Activated CD8-positive, alpha-beta memory T cell treated with anti-CD3 and anti-CD28 coated beads for 4 hours (primary cell): Measurements from ENCODE around the gene ADAM23.
"Not testable (repeated sequence)": the region's sequence is repeated elsewhere in the genome, so short reads cannot be mapped to it uniquely, and the experiment has no call there.

ENCODE experiments used
- DNase-seq, 2 donors: peaks; one replicate each; pipeline ENCODE4 v3.0.0-alpha.2; 2020; ENCODE audit warnings: low read depth in 2 of 2

Gene ADAM23

GRCh38 chr2:206442833-206443734 is at the start of gene ADAM23:
TSS of gene ADAM23 (plus strand) at chr2:206443532. CDS start at chr2:206443867, 335 bp downstream.
- no peak for DNase-seq

- no peak for DNase-seq
These were observed 47.1 kb upstream of the ADAM23 start for GRCh38 chr2:206396211-206396610.

GRCh38 chr2:206402956-206403569 is 40.3 kb upstream of the ADAM23 start:
- not testable (repeated sequence) for DNase-seq

- DNase-seq: no peak
These were observed 34.7 kb upstream of the ADAM23 start for GRCh38 chr2:206408323-206409320.

- DNase-seq: no peak
These were observed 32.6 kb upstream of the ADAM23 start for GRCh38 chr2:206410714-206411113.

- no peak for DNase-seq
These were observed 27.6 kb upstream of the ADAM23 start for GRCh38 chr2:206415618-206416243.

GRCh38 chr2:206418968-206419367 is 24.4 kb upstream of the ADAM23 start:
- DNase-seq: no peak

GRCh38 chr2:206420721-206421120 is 22.6 kb upstream of the ADAM23 start:
- DNase-seq: no peak

GRCh38 chr2:206422493-206422892 is 20.8 kb upstream of the ADAM23 start:
- no peak for DNase-seq

GRCh38 chr2:206423147-206423546 is 20.2 kb upstream of the ADAM23 start:
- no peak for DNase-seq

- no peak for DNase-seq
These were observed 19.2 kb upstream of the ADAM23 start for GRCh38 chr2:206424134-206424533.

- no peak for DNase-seq
These were observed 14.5 kb upstream of the ADAM23 start for GRCh38 chr2:206428783-206429182.

- DNase-seq: no peak
These were observed 12.9 kb upstream of the ADAM23 start for GRCh38 chr2:206430452-206430851.

GRCh38 chr2:206431439-206431838 is 11.9 kb upstream of the ADAM23 start:
- DNase-seq: no peak

- DNase-seq: no peak
These were observed 10.9 kb upstream of the ADAM23 start for GRCh38 chr2:206432193-206433082.

- no peak for DNase-seq
These were observed 10.1 kb upstream of the ADAM23 start for GRCh38 chr2:206433190-206433589.

- no peak for DNase-seq
These were observed 9.6 kb upstream of the ADAM23 start for GRCh38 chr2:206433686-206434085.

- DNase-seq: no peak
These were observed 7.6 kb upstream of the ADAM23 start for GRCh38 chr2:206435742-206436141.

- no peak for DNase-seq
These were observed 5.1 kb upstream of the ADAM23 start for GRCh38 chr2:206438196-206438724.

GRCh38 chr2:206442474-206442832 is 879 bp upstream of the ADAM23 start:
- DNase-seq: no peak
